Stimulated activated CD4-positive, alpha-beta T cell treated with anti-CD3 and anti-CD28 coated beads, Interleukin-1b, Interleukin-23, amount 100 ng/mL, for 24 hours (primary cell): ENCODE measurements around the gene PUSL1.

Experiments
- DNase-seq, 4 experiments: peaks; one replicate each; pipeline ENCODE4 v3.0.0-alpha.2; 2020; ENCODE audit warnings: low read depth in 4 of 4, low spot score in 1 of 4

Gene PUSL1

DNA sequence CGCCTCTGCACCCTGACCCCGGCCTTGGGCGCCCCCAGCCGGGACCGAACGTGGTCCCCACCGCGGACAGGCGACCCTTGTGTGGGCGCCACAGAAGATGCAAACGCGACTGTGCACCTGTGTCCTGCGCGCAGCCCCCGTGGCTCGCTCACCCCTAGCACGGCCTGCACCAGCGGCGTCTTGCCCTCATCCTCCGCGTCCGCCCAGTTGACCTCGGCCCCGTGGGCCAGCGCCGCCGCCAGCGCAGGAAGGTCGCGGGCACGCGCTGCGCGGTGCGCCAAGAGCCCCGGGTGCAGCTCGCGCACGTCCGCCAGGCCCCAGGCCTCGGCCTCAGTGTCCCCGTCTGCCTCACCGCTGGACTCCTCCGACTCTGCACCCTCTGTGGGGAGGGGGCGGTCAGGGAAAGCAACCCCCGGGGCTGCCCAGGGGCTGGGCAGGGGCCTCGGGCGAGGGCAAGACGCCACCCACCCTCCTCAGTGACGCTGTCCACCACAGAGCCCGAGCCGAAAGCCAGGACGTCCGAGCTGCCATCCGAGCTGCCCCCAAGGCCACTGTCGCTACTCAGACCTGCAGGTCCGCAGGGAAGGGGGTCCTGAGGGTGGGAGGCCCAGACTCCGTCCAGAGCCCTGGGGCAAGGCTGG, 14.0 kb upstream of the PUSL1 start:
- DNase-seq: no peak

DNA sequence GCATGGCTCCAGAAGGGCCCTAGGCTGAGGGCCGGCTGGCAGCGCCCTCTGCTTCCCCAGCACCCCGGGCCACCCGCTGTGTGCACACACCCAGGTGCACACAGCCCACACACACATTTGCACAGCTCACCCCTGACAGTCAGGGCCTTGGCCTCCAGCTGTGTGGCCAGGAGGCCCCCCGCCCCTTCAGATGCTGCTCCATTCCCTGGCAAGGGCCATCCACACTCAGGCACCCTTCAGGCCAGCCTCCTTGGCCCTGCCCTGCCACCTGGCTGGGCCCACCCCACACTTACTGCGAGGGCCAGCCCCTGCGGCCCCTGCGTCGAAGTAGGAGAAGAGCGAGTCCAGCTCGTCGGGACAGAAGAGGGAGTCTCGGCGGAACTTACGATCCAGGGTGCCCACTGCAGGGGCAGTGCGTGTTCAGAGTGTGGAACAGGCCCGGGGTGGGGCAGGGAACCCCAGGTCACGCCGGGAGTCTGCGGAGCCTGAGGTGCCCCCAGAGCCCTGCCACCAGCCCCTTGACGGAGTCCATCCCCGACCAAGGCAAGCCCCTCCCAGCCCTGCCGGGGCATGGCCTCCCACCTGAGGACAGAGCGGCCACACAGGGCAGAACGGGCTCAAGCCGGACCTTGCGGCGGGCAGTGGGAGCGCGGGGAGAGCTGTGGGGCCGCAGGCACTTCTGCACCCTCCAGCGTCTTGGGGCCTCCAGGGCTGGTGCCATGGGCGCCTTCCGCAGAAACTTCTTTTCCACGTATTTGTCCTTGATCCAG, 13.1 kb upstream of the PUSL1 start:
- no peak for DNase-seq

DNA sequence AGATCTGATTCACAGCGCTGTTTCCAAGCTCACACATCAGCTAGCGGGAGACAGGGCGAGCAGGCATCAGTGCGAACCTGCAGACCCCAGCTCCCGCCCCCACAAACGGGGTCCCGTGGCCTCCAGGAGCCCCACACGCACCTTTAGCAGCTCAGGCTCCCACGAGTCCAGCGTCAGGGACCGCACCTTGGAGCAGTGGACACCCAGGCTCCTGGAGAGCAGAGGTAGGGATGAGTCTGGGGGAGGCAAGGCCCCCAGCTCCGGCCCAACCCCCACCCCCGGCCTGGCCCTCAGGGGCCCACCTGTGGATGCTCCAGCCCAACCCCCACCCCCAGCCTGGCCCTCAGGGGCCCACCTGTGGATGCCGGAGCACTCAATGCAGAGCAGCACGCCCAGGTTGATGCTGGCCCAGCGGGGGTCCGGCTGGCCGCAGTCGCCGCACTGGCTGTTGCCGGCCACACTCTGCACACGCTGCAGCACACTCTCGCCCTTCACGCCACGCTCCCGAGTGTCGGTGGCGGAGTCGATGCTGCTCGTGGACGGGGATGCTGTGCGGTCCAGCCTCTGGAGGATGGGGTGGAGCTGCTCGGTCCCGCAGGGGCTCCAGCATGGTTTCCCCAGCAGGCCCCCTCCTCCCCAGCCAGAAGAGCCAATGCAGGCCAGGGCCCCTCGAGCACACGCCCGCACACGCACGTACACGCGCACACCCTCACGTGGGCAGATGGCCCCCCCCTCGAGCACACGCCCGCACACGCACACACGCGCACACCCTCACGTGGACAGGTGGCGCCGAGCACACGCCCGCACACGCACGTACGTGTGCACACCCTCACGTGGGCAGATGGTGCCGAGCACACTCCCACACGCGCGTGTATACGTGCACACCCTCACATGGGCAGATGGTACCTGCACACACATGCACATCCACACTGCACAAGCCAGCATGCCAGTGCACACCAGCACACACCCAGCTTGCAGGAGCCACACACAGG, 12.0 kb upstream of the PUSL1 start:
- no peak for DNase-seq

DNA sequence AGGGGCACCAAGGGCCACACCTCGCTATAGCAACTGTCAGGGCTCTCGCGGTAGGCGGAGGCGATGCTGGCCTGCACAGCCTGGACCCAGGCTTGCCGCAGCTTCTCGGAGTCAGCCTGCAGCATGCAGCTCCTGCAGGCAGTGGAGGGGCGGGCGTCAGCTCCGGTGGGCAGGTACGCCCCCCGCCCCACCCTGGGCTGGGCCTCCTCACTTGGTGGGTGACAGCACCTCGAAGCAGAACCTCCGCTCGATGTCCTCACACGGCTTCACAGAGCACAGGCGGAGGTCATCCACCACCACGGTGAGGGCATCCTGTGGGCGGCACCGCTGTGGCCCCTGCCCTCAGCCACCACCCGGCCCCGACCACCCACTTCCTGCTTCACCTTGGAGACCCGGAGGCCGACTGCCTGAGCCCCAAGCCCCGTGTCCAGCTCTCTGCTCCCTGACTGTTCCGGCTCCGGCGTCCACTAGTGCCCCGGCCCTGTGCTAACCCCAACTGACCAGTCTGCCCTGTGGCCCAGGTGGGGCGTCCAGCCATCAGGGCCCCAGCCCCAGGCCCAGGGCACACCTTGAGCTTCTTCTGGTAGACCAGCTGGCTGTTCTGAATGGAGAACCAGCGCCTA, 10.5 kb upstream of the PUSL1 start:
- no peak for DNase-seq

DNA sequence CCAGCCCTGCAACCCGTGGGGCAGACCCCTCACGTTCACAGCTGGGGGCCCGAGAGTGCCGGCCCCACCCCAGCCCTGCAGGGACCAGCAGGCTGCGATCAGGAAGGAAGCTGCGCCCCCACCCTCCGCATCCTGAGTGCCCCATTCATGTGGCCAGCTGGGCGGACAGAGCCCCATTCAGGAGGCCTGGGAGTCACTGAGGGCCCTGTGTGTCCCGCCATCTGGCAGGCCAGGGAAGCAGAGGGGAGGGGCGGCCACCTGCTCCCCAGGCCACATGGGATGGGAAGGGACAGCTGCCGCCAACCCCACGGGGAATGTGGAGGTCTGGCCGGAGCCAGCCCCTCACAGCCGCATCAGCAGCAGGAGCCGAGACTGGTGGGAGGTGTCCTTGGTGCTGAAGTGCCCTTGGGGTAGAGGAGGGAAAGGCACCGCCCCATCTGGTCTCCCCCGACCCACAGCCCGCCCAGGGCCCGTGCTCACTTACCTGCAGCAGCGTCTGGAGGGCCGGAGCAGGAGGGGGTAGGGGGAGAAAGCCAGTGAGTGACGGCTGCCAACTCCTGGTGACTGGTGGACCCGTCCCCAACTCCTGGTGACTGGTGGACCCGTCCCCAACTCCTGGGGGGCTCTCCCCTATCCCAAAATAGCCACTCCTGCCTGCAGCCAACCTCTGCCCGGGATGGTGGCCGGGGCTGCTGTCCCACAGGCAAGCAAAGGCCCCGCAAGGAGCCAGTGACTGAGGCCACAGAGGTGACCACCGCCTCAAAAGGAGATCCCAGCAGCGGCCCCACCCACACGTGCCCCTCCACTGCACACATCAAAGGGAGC, 9.3 kb upstream of the PUSL1 start:
- DNase-seq: no peak

DNA sequence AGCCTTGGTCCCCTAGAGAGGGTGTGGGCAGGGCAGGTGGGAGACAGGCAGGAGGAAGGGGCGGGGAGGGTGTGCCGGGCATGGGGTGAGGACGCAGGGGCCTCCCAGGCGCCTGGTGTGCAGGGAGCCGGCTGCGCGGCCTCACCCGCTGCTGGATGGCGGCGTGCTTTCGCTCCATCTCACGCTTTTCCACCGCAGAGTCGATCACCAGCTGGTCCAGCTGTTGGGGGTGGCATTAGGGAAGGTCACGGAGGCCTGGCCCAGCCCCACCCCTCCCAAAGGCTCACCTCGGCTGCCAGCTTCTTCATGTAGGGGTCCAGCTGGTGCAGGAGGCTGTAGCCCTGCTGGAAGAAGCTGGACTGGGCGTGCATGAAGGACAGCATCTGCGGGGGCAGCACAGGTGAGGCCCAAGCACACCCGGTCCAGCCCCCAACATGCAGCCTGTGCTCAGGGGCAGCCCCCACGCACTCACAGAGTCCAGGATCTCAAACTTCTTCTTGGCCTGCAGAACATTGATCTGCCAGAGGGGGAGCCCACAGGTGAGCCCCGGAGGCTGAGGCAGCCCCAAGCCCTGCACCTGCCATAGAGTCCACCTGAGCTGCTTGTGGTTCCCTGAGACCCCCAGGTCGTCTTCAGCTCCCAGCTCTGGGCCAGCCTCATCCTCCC, 8.6 kb upstream of the PUSL1 start:
- DNase-seq: no peak

DNA sequence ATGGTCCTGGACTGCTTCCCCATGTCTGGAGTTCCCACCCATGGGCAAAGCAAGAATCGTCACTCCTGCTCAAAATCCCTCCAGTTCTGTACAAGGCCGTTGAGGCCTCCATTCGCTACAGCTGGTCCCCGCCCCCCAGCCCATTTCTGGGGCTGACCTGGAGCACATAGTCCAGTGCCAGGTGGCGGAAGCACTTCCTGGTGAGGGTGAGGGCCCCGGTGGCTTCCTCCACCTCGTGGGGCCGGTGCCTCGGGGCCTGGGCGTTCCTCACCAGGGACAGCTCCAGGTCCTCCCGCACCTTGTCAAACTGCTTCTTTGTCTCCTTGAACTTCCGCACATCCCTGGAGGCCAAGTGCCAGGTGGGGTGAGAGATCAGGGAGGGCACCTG, 8.1 kb upstream of the PUSL1 start:
- no peak for DNase-seq

DNA sequence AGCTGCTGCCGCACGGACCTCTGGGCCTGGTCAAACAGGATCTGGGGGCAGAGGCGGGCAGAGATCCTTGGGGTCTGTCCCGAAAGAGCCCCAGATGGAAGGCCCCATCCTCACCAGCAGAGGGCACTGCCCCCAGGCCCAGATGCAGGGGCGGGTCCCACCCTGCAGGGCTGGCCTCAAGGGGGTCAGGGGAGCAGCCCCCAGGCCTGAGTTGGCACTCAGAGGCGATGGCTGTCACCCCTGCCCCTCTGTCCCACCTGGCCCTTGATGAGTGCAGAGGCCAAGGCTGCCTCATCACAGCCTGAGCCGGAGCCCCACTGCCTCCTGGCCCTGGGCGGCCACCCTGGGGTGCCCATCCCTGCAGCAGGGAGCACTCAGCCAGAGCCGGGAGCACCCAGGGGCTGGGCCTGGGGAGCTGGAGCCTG, 6.4 kb upstream of the PUSL1 start:
- no peak for DNase-seq

DNA sequence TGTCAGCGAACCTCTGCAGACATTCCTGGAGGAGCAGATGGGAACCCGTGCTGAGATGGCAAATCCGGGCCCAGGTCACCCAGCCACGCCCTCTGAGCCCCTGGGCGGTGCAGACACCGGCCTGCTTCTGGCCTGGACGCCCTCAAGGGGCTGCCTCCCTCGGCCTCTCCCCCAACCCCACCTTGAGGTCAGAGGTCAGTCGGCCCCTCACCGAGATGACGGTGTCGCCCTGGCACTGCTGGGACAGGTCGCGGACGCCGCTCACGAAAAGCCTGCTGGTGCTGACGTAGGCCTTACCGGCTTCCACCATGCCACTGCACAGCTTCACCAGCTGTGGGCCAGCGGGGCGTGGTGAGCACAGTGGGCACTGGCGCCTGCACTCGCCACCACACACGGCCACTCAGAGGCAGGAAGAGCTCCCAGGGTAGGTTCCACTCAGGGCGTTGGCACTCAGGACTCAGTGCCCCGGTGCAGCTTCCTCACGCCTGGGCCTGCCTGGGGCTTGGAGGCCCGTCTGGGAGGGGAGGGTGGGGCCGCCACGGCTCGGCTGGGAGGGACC, 5.4 kb upstream of the PUSL1 start:
- DNase-seq: no peak

DNA sequence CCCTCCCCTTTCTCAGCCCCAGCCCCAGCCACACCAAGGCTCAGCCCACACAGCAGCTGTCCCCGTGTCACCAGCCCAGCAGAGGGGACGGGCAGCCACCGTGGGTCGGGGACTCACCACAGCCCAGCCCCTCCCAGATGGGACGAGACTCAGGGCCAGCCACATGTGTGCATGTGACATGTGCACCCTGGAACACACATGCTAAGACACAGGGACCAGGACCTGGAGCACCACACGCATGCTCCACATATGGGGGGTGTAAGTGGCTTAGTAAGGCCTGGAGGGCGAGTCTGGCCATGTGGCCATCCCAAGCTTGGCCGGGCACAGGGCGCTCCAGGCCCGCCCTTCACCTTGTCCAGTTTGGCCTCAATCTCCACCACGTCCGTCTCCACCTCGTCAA, 4.7 kb upstream of the PUSL1 start:
- DNase-seq: no peak

DNA sequence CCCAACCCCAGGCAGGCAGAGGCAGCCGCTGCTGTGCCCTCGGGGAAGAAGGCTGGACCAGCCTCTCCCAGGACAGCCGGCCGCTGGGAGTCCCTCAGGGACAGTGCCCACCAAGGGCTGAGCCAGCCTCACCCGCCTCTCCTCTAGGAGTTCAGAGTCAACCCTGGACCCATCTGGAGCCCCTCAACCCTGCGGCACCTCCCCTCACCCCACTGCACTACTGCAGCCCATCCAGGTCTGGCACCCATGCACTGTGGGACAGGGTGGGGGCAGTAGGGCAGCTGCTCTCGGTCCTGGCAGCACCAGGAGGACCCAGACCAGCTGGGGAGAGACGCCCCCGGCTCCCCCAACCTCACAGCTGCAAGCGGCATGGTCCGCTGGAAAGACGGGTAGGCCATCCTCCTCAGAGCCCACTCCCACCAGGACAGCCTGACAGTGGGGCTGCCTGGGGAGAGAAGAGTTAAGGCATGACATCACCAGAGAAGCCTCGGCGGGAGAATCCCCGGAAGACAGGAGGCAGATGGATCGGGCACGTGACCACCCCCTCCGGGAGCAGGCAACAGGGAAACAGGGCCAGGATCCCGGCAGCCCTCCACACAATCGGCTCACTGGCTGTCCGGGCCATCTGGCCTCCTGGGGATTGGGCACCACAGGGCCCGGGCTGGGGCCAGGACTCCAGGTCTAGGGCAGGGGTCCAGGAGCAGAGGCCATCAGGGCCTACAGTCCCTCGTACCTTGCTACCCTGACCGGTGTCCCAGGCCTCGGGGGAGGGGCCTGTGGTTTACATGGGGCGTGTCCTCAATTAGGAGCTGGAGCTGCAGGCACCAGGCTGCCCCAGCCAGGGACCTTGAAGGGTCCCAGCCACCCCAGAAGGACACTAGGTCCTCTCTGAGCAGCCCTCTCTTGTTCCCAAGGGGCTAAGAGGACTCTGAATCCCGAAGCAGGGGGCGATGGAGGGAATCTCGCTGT, 3.8 kb upstream of the PUSL1 start:
- no peak for DNase-seq

DNA sequence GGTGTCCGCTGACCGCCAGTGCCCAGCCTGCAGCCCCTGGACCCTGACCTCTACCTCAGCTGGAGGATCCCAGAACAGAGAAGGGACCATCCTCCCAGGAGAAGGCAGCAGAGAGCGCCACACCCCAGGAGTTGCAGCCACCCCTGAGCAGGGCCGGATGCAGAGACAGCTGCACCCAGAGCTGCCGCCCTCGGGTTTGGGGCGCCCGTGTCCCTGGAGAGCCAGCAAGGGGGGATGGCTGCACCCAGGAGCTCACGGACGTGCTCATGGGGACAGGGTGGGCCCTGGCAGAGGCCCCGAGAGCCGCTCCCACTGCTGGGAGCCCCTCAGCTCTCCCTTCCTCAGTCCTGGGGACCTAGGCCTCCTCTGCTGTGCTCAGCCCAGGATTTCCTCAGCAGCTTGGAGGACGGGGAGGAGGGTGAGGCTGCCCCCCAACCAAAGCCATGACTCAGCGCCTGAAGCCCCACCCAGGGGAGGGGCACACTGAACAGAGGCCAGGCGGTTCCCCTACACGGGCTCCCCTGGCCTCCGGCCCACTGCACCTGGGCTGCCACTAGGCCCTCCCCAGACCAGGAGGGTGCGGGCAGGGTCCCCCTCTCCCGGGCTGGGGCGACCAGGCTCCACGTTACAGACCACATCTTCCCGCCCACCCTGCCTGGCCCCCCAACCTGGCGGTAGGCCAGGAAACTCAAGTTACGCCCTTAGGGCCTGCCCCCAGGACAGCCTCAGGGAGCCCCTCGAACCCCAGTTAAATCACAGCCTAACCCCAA, 2.9 kb upstream of the PUSL1 start:
- DNase-seq: peak in 3 of 4 experiments; percentile 35 to 57 (median 50)

DNA sequence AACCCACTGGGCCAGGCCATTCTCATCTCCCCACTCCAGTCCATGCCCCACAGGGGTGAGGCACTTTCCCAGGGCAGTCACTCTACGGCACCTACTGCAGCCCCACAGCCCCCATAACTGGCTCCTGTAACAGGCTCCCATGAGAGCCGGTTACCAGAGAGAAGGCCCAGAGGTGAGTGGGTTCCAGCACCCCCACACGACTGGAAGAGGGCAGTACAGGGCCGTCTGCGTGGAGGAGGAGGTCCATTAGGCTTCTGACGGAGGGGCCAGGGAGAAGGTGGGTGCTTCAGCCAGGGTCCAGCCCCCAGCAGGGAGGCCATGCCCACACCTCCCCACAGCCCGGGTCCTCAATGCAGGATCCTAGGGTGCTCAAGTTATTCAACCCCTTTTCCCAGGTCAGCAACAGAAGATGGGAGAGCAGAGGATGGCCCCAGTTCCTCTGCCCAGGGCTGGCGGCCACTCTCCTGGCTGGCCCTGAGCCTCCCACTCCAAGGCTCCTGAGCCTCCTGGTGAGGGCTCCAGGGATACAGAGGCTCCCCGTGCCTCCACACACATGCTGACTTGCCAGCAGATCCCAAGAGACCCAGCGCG, 2.2 kb upstream of the PUSL1 start:
- no peak for DNase-seq

DNA sequence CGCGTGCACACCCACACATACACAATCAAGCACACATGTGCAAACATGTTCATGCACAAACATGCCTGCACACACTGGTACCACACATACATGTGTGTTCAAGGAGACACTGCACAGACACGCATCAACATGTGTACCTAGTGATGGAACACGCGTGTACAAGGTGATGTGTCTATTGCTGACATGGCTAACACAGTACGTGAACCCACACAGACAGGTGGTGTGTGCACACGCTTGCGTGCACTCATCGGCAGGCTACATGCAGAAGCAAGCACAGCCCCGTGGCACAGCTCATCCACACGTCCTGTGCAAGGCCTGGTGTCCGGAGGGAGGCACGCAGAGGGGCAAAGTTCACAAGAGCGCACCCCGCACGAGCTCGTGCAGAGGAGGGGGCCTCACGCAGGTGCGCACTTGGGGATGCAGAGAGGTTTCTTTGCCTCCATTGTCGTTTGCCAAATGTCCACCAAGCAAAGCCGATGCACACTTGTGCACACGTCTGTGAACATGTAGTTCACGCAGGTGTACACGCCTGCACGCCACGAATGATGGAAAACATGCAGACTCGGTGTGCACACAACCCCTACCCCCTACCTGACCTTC, 1.6 kb upstream of the PUSL1 start:
- no peak for DNase-seq

DNA sequence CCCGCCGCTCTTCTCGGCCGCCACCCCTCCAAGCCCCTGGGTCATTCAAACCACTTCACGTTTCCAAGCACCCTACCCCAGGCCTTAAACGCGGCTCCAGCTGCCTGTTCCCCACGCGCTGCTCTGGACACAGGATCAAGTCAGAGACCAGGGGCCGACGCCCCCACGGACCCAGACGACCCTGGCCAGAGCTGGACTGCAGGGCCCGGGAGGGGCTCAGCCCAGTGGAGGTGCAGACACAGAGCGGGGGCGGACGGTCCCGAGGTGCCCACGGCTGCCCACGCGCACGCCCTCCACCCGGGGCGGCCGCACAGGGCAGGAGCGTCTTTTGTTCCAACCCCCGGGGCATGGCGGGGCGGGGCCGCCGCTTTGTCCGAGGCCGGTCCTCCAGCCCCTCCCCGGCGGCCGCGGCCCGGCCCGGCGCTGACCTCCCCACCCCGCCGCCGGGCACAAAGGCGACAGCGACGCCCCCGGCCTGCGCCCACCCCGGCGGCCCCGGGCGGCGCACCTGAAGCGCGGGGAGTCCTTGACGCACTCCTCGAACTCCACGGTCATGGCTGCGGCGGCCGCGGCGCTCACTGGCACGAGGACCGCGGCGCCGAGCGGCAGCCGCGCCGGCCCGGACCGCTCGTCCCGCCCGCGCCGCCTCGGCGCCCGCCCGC, 1.0 kb upstream of the PUSL1 start:
- DNase-seq: no peak

DNA sequence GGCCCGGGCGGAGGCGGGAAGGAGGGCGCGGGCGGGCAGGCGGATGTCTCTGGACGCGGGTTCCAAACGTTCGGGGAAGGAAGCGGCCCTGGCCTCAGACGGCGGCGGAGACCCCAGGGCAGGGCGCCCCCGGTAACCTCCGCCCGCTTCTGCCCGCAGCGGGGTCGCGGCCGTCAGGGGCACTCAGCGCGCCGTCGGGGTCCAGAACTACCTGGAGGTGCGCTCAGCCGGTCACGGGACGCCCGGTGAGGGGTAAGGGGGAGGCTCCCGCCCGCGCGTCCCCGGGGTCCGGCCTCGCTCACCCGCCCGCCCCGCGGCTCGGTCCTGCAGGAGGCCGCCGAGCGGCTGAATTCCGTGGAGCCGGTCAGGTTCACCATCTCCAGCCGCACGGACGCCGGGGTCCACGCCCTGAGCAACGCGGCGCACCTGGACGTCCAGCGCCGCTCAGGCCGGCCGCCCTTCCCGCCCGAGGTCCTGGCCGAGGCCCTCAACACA, 406 bp downstream of the PUSL1 start:
- no peak for DNase-seq
